Measurements from ENCODE around the gene COPB2. TPM values are rescaled to one million over a fixed set of nuclear protein-coding genes. Genes with fewer than 3 reads are reported as not detected.

Gene COPB2

GRCh38 chr3:139307601-139308555 is 81.6 kb downstream of the COPB2 start:
- no peak for DNase-seq
- Histone ChIP-seq H3K23ac (ENCODE audit: low read length in 2 of 2) (peak overlapping the region in 1 of 2 experiments; percentile 63), H3K4ac (ENCODE audit: low read depth in 1 of 2, low read length in 2 of 2) (peak overlapping the region; percentile 26 to 62), H3K9ac (ENCODE audit: low read length) (no peak overlapping the region), H2AFZ (ENCODE audit: low read depth, low read length) (no peak overlapping the region), H3K18ac (ENCODE audit: low read depth in 1 of 2, low read length in 2 of 2) (peak overlapping the region in 1 of 2 experiments; percentile 93), H2BK120ac (ENCODE audit: low read depth, low read length) (no peak overlapping the region), H3K4me3 (ENCODE audit: insufficient read depth in 1 of 2, low read depth in 1 of 2, low read length in 2 of 2) (no peak overlapping the region), H3K36me3 (ENCODE audit: control insufficient read depth in 1 of 2, insufficient read depth in 2 of 2, low read depth in 1 of 2, low read length in 2 of 2) (no peaks in the 10 kb centered on the region), H3K9me3 (ENCODE audit: control insufficient read depth, low read length) (no peaks in the 10 kb centered on the region), H2BK15ac (ENCODE audit: low read depth, poor library complexity, severe bottlenecking) (peak overlapping the region; percentile 56), H3K4me2 (ENCODE audit: low read length, poor library complexity, severe bottlenecking) (peak overlapping the region; percentile 45), H3K27me3 (ENCODE audit: control insufficient read depth in 1 of 2, insufficient read depth in 1 of 2, low read length in 2 of 2) (no peaks in the 10 kb centered on the region), H2AK5ac (ENCODE audit: low read length, severe bottlenecking) (peak overlapping the region; percentile 99), H4K91ac (ENCODE audit: low read length) (peak overlapping the region; percentile 85), H3K27ac (ENCODE audit: low read length, poor library complexity, severe bottlenecking) (peak overlapping the region; percentile 99), H3K4me1 (ENCODE audit: control insufficient read depth, insufficient read depth, low read depth, low read length) (peaks cover 43% of the 10 kb centered on the region), H3K14ac (ENCODE audit: low read length in 2 of 2) (peak overlapping the region in 1 of 2 experiments; percentile 64), H4K8ac (ENCODE audit: low read length) (peak overlapping the region; percentile 16), H2BK5ac (ENCODE audit: low read depth, low read length, poor library complexity, severe bottlenecking) (peak overlapping the region; percentile 93), H2BK12ac (ENCODE audit: low read length in 2 of 2) (peak overlapping the region in 1 of 2 experiments; percentile 85), H3K79me1 (replicated peaks; ENCODE audit: low read length, poor library complexity, severe bottlenecking) (no peaks in the 10 kb centered on the region)
- 91% methylated on average over 6 of the region's 6 CpGs for WGBS

Small RNA genes within 50 kb of the gene (small RNA-seq; reads per million reads assigned to genes)
- gene RF00026 (ENCODE audit: low read depth), result not detected
